Liver (tissue), 9 donors: ENCODE results near the gene ANKS3. TPM values are rescaled to one million over a fixed set of nuclear protein-coding genes. Genes with fewer than 3 reads are reported as not detected.

Experiments
- DNase-seq: peaks from one replicate; pipeline ENCODE4 v3.0.0-alpha.2; 2017; ENCODE audit warnings: low spot score
- H3K27ac ChIP-seq, 2 donors: one replicate each; pipeline ENCODE4 v1.7.0; 2013; ENCODE audit warnings: inconsistent platforms in 2 of 2, low read length in 2 of 2, control low read depth in 1 of 2, low read depth in 1 of 2, mild to moderate bottlenecking in 1 of 2
- H3K27me3 ChIP-seq, 4 donors: one replicate each; pipeline versions ENCODE4 v1.6.1 to v1.7.0; 2013; ENCODE audit warnings: low read length in 3 of 4, inconsistent platforms in 1 of 4, mild to moderate bottlenecking in 1 of 4, moderate library complexity in 1 of 4; ENCODE audit not compliant: control insufficient read depth in 4 of 4, insufficient read depth in 4 of 4
- H3K36me3 ChIP-seq, 4 donors: one replicate each; pipeline versions ENCODE4 v1.6.1 to v1.7.0; 2013; ENCODE audit warnings: low read length in 3 of 4, mild to moderate bottlenecking in 3 of 4, low read depth in 1 of 4, moderate library complexity in 1 of 4; ENCODE audit not compliant: control insufficient read depth in 4 of 4, insufficient read depth in 3 of 4
- H3K4me1 ChIP-seq, 4 donors: one replicate each; pipeline versions ENCODE4 v1.6.1 to v1.7.0; 2013; ENCODE audit warnings: low read length in 3 of 4, mild to moderate bottlenecking in 3 of 4, moderate library complexity in 1 of 4; ENCODE audit not compliant: control insufficient read depth in 4 of 4, insufficient read depth in 4 of 4
- H3K4me3 ChIP-seq, 3 donors: one replicate each; pipeline versions ENCODE4 v1.6.1 to v1.7.0; 2013; ENCODE audit warnings: low read length in 3 of 3, control low read depth in 1 of 3, low read depth in 1 of 3, mild to moderate bottlenecking in 1 of 3
- H3K9ac ChIP-seq, 2 donors: one replicate each; pipeline ENCODE4 v1.7.0; 2013; ENCODE audit warnings: low read length in 2 of 2, mild to moderate bottlenecking in 2 of 2, moderate library complexity in 2 of 2, control low read depth in 1 of 2, low read depth in 1 of 2
- H3K9me3 ChIP-seq, 4 donors: one replicate each; pipeline versions ENCODE4 v1.6.1 to v1.7.0; 2013; ENCODE audit warnings: low read length in 3 of 4; ENCODE audit not compliant: control insufficient read depth in 4 of 4
- ATF3 ChIP-seq: IDR thresholded peaks from 2 replicates; pipeline ENCODE4 v1.6.1; 2016; ENCODE audit warnings: antibody characterized with exemption
- EGR1 ChIP-seq, 2 donors: IDR thresholded peaks; 2 replicates each; pipeline ENCODE4 v1.6.1; 2016 to 2018; ENCODE audit warnings: antibody characterized with exemption in 2 of 2, low read depth in 2 of 2
- FOXA1 ChIP-seq: IDR thresholded peaks from 2 replicates; pipeline ENCODE4 v1.6.1; 2016; ENCODE audit warnings: antibody characterized with exemption
- FOXA2 ChIP-seq: IDR thresholded peaks from 2 replicates; pipeline ENCODE4 v1.6.1; 2016; ENCODE audit warnings: antibody characterized with exemption
- GABPA ChIP-seq, 2 donors: IDR thresholded peaks in 1 of 2; conservative IDR thresholded peaks in 1 of 2; 2 replicates each; pipeline ENCODE4 v1.6.1; 2016; ENCODE audit warnings: antibody characterized with exemption in 2 of 2, mild to moderate bottlenecking in 1 of 2, moderate library complexity in 1 of 2
- HNF4A ChIP-seq, 2 donors: conservative IDR thresholded peaks; 2 replicates each; pipeline ENCODE4 v1.6.1; 2016; ENCODE audit warnings: antibody characterized with exemption in 2 of 2, mild to moderate bottlenecking in 2 of 2
- HNF4G ChIP-seq: IDR thresholded peaks from 2 replicates; pipeline ENCODE4 v1.6.1; 2016; ENCODE audit warnings: antibody characterized with exemption
- JUND ChIP-seq, 2 donors: IDR thresholded peaks; 2 replicates each; pipeline ENCODE4 v1.6.1; 2016; ENCODE audit warnings: antibody characterized with exemption in 2 of 2
- NR2F2 ChIP-seq: IDR thresholded peaks from 2 replicates; pipeline ENCODE4 v1.6.1; 2016; ENCODE audit warnings: antibody characterized with exemption
- RAD21 ChIP-seq, 2 donors: IDR thresholded peaks; 2 replicates each; pipeline ENCODE4 v1.6.1; 2016; ENCODE audit warnings: antibody characterized with exemption in 2 of 2, mild to moderate bottlenecking in 2 of 2
- REST ChIP-seq: IDR thresholded peaks from 2 replicates; pipeline ENCODE4 v1.6.1; 2016; ENCODE audit warnings: antibody characterized with exemption, mild to moderate bottlenecking
- RXRA ChIP-seq, 2 donors: IDR thresholded peaks; 2 replicates each; pipeline ENCODE4 v1.6.1; 2017 to 2018; ENCODE audit warnings: antibody characterized with exemption in 2 of 2, mild to moderate bottlenecking in 1 of 2
- TAF1 ChIP-seq: conservative IDR thresholded peaks from 2 replicates; pipeline ENCODE4 v1.6.1; 2016; ENCODE audit warnings: antibody characterized with exemption, mild to moderate bottlenecking
- YY1 ChIP-seq: IDR thresholded peaks from 2 replicates; pipeline ENCODE4 v1.6.1; 2016; ENCODE audit warnings: antibody characterized with exemption, mild to moderate bottlenecking
- WGBS: extraction: QIAGEN DNeasy Blood & Tissue Kit; methylation state at CpG from one replicate; pipeline ENCODE4 v1.1.7; 2013; 5-methylcytosine and 5-hydroxymethylcytosine counted together
- polyA plus RNA-seq, 2 donors: library from polyadenylated mRNA; stranded (reverse) in 1 of 2; unstranded in 1 of 2; fragments of 200-250 nt in 1 of 2; fragments of >200 nt in 1 of 2; fragmentation: Nextera tagmentation in 1 of 2; extraction: Ambion mirVana in 1 of 2; gene quantifications; one replicate each; pipeline versions ENCODE4 v1.2.1 to v1.2.3, GENCODE V29; 2013 to 2015
- total RNA-seq, 2 donors: library from RNA; depleted of rRNA; stranded (reverse); fragments of >200 nt; gene quantifications; one replicate each; pipeline ENCODE4 v1.2.3, GENCODE V29; 2014
- TF ChIP-seq, protein P1 (sequence below): IDR thresholded peaks from 2 replicates; pipeline ENCODE4 v1.6.1; 2016; ENCODE audit warnings: antibody characterized with exemption
- TF ChIP-seq, protein P2 (sequence below): IDR thresholded peaks from 2 replicates; pipeline ENCODE4 v1.6.1; 2016; ENCODE audit warnings: antibody characterized with exemption
- donor health status: healthy.
- donor health status: healthy.
- donor health status: healthy.
- donor health status: healthy.
- donor health status: healthy.

ANKS3 gene
- total and polyA plus RNA-seq, 4 donors, result 4.0 to 14.0 (median 4.7) TPM

- Histone ChIP-seq H3K9ac (peak overlapping the region in 1 of 2 donors; percentile 39), H3K27ac (peak overlapping the region; percentile 91 to 98), H3K27me3 (no peaks in the 10 kb centered on the region), H3K4me3 (no peak overlapping the region), H3K36me3 (peaks cover 2 to 8% (median 5%) of the 10 kb centered on the region in 4 donors), H3K4me1 (peaks cover 15 to 84% (median 69%) of the 10 kb centered on the region in 4 donors), H3K9me3 (no peaks in the 10 kb centered on the region)
- TF ChIP-seq RXRA (IDR thresholded peaks at IDR 0.05) (no peak), FOXA2 (no peak), REST (no peak), HNF4A (conservative IDR thresholded peaks at IDR 0.05) (no peak), RAD21 (IDR thresholded peaks at IDR 0.05) (no peak), EGR1 (IDR thresholded peaks at IDR 0.05; ENCODE audit: low read depth in 2 of 2) (no peak), NR2F2 (no peak), ATF3 (no peak), YY1 (no peak), HNF4G (no peak), TAF1 (no peak), FOXA1 (no peak)
- TF ChIP-seq, protein P1, sequence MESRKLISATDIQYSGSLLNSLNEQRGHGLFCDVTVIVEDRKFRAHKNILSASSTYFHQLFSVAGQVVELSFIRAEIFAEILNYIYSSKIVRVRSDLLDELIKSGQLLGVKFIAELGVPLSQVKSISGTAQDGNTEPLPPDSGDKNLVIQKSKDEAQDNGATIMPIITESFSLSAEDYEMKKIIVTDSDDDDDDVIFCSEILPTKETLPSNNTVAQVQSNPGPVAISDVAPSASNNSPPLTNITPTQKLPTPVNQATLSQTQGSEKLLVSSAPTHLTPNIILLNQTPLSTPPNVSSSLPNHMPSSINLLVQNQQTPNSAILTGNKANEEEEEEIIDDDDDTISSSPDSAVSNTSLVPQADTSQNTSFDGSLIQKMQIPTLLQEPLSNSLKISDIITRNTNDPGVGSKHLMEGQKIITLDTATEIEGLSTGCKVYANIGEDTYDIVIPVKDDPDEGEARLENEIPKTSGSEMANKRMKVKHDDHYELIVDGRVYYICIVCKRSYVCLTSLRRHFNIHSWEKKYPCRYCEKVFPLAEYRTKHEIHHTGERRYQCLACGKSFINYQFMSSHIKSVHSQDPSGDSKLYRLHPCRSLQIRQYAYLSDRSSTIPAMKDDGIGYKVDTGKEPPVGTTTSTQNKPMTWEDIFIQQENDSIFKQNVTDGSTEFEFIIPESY, result no peak
- TF ChIP-seq, protein P2, sequence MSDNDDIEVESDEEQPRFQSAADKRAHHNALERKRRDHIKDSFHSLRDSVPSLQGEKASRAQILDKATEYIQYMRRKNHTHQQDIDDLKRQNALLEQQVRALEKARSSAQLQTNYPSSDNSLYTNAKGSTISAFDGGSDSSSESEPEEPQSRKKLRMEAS, result no peak
- 76% methylated on average over 6 of the region's 6 CpGs for WGBS
- DNase-seq, result no peak
Observed at GRCh38 chr16:4678596-4678995, 55.5 kb downstream of the ANKS3 start.

GRCh38 chr16:4677994-4678393 lies 56.1 kb downstream of the ANKS3 start:
- Histone ChIP-seq H3K27ac (peak overlapping the region; percentile 91 to 98), H3K4me3 (no peak overlapping the region), H3K9me3 (no peaks in the 10 kb centered on the region), H3K27me3 (no peaks in the 10 kb centered on the region), H3K9ac (no peak overlapping the region), H3K4me1 (peaks cover 12 to 78% (median 63%) of the 10 kb centered on the region in 4 donors), H3K36me3 (peaks cover 3 to 11% (median 7%) of the 10 kb centered on the region in 4 donors)
- DNase-seq, result no peak
- WGBS, result 95% methylated on average over 9 of the region's 9 CpGs
- TF ChIP-seq ATF3 (no peak), HNF4G (no peak), RXRA (IDR thresholded peaks at IDR 0.05) (no peak), REST (no peak), TAF1 (no peak), GABPA (IDR thresholded peaks at IDR 0.05 in 1 of 2, conservative IDR thresholded peaks at IDR 0.05 in 1 of 2) (no peak), HNF4A (conservative IDR thresholded peaks at IDR 0.05) (no peak), FOXA2 (no peak), JUND (IDR thresholded peaks at IDR 0.05) (no peak), FOXA1 (no peak), EGR1 (IDR thresholded peaks at IDR 0.05; ENCODE audit: low read depth in 2 of 2) (no peak)
- TF ChIP-seq, protein P2, result no peak
- TF ChIP-seq, protein P1, result no peak
